ENCODE results near the gene ZBTB34.

ZBTB34 gene

DNA sequence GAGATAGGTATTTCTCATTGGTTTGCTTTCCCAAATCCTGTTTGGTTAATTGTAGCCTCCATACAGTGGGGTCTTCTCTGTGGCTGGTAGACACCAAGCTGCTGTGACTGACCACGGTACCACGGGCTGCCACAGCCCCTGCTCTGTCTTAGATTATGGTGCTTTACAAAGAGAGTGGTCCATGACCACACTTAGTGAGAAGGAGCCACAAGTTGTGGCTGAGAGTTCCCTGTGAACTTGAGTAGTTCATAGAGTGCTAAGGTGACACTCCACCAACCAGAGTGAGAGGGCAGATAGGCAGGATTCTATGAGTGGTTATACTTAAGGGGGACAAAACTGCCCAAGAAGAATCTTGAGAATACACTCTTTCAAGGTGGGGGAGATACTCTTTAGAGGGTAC lies 25.8 kb upstream of the ZBTB34 start:
- Mint-ChIP-seq H3K9me3 (no peaks in the 10 kb centered on the region), H3K4me3 (no peak overlapping the region), H3K4me1 (peaks cover 42% of the 10 kb centered on the region), H3K36me3 (peaks cover 93% of the 10 kb centered on the region), H3K27ac (peak overlapping the region; percentile 24)
- ATAC-seq (no peak), DNase-seq (ENCODE audit: low spot score in 2 of 2) (no peak)

DNA sequence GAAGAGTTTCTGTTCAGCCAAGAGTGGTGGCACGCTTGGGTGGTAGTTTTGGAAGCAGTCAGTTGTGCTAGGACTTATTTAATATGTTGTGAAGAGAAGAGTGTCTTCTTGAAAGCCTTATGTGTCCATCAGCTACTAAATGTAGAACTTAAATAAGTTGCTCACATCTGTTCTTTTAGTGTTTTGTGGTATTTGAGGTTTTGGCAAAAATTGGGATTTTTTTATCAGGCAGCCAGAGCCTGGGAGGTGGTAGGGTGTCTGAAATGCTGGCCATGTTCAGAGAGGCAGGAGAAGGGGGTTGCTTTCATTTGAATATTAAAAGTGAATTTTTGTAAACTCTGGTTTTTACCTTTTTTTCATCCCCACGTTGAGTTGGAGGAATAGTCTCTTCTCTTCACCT lies 24.2 kb upstream of the ZBTB34 start:
- Mint-ChIP-seq H3K36me3 (peaks cover 78% of the 10 kb centered on the region), H3K27ac (peak overlapping the region; percentile 2), H3K4me1 (peaks cover 45% of the 10 kb centered on the region), H3K9me3 (no peaks in the 10 kb centered on the region), H3K4me3 (no peak overlapping the region)
- DNase-seq (ENCODE audit: low spot score in 2 of 2) (no peak), ATAC-seq (no peak)

DNA sequence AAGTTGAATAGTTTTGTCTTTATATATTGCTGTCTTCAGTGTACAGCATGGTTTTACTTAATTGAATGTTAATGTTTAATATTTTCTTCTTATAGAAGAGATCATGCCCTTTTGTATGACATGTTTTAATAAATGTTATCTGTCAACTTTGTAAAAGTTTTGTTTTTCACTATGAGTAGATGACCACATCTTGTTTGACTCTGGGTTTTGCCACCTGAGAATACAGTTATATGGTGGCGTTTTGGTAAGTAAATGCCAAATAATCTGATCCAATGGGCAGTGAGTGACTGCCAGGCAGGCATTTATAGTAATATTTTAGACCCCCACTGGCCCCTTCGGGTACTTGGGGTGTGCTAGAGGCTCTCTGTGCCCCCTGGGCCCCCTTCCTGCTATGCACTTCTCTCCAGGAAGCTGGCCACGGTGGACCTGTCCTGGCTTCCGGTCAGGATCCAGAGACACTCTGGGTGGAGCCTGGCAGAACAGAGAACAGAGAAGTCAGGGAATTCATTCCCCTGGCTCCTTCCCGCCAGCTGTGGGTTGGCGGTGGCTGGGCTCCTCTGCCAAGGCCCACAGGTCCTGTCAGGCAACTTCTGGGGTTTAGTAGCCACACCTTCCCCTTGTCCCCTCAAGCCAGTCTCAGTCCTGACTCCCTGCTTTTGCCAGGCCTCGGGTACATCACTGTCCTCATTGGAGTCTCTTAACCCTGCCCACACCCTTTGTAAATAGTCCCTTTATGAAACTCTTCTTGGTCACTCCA lies 22.2 kb upstream of the ZBTB34 start:
- no peak for DNase-seq (ENCODE audit: low spot score in 2 of 2)
- Mint-ChIP-seq H3K36me3 (peaks cover 58% of the 10 kb centered on the region), H3K27ac (peak overlapping the region; percentile 70), H3K4me3 (peak overlapping the region; percentile 50), H3K4me1 (peaks cover 44% of the 10 kb centered on the region), H3K9me3 (no peaks in the 10 kb centered on the region)
- peak; percentile 73 for ATAC-seq

DNA sequence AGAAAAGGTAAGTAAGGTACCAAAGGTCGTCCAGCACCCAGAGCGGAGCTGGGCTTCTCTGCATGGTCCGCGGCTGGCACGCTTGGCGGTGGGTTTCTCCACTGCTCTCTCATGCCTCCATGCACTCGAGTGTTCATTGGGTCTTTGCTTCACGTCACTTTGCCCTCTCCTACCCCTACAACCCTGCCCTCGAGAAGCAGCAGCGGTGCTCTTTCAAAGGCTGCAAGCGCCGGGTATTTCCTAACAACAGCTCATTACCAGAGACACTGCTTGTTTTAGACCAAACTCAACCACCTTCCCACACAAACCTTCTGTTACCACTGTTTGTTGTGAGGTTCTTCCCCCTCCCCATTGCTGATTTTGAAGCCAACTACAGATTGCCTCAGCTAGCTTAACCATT lies 21.5 kb upstream of the ZBTB34 start:
- Mint-ChIP-seq H3K4me1 (peaks cover 46% of the 10 kb centered on the region), H3K27ac (peak overlapping the region; percentile 70), H3K9me3 (no peaks in the 10 kb centered on the region), H3K36me3 (peaks cover 51% of the 10 kb centered on the region), H3K4me3 (peak overlapping the region; percentile 50)
- ATAC-seq (peak; percentile 81), DNase-seq (ENCODE audit: low spot score in 2 of 2) (peak in 1 of 2 donors; percentile 53)

DNA sequence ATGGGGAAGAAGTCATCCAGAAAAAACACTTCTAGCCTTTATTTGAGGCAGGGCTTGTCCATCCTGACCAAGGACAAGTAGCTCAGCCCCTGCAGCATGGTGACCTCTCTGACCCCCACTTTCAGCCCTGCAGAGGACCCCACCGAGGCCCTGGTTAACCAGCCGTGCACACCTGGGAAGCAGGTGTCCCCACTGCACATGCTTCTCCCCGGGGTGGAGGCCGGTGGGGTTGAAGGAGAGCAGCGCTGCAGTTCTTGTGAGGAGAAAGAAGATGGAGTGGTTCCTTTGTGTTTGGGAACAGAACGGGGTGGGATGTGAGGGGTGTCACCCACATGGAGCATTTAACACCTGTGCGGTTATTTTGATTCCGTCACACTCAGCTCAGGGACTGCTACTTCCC lies 21.1 kb upstream of the ZBTB34 start:
- DNase-seq (ENCODE audit: low spot score in 2 of 2): no peak
- Mint-ChIP-seq H3K9me3 (no peaks in the 10 kb centered on the region), H3K4me3 (peak overlapping the region; percentile 50), H3K27ac (peak overlapping the region; percentile 70), H3K4me1 (peaks cover 46% of the 10 kb centered on the region), H3K36me3 (peaks cover 47% of the 10 kb centered on the region)
- no peak for ATAC-seq

DNA sequence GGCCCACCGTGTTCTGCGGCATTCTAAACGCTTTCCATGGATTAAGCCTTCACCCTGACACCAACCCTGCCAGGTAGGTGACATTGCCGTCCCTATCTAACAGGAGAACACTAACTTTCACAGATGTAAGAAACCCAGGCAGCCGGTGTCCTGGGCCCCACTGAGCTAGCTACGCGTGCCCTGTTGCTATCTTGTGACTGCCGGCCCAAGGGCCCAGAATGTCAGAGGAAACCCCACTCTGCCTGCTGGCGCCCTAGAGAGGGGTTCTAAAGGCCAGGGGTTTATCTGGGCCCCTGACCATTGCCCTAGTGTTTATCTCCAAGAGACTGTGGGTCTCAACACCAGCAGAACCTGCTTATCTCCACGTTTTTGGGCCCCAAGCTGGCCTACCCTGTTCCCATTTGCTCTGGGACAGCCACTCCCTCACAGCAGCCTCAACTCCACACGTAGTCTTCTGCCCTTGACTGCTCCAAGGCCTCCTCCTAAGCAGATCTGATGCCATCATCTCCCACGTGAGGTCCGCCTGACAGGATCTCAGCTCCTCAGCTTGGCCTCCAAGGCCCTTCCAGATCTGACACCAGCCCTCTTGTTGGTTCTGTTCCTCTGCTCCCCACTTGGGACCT lies 18.1 kb upstream of the ZBTB34 start:
- DNase-seq (ENCODE audit: low spot score in 2 of 2) (no peak), ATAC-seq (no peak)
- H3K9me3 Mint-ChIP-seq: no peaks in the 10 kb centered on the region
- H3K4me1 Mint-ChIP-seq: peaks cover 30% of the 10 kb centered on the region
- H3K4me3 Mint-ChIP-seq: no peak overlapping the region
- no peak overlapping the region for H3K27ac Mint-ChIP-seq
- peaks cover 19% of the 10 kb centered on the region for H3K36me3 Mint-ChIP-seq

DNA sequence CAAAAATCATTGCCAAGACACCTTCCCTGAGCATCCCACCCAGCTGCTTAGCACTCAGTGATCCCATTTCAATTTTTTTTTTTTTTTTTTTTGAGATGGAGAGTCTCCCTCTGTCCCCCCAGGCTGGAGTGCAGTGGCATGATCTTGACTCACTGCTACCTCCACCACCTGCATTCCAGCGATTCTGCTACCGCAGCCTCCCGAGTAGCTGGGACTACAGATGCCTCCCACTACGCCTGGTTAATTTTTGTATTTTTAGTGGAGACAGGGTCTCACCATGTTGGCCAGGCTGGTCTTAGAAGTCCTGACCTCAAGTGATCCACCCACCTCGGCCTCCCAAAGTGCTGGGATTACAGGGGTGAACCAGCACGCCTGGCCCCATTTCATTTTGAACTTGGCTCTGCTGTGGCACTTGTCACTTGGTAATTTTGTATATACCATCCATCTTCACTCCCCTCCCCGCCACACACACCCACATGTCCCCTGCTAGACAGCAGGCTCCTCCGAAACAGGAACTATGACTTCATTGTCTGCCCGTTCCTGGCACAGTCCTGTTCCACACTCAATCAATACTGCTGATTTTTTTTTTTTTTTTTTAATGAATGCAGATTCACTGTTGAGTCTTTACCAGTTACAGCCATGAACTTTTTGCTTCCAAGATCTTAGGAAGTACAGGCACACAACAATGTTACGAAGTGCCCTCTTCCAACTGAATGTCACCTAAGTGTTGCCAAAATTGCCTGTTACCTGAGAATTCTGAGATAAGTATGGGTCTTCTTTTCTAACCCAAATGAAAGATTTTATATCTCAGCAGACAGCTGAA lies 17.3 kb upstream of the ZBTB34 start:
- Mint-ChIP-seq H3K27ac (no peak overlapping the region), H3K9me3 (no peaks in the 10 kb centered on the region), H3K4me1 (peaks cover 30% of the 10 kb centered on the region), H3K36me3 (peaks cover 10% of the 10 kb centered on the region), H3K4me3 (no peak overlapping the region)
- DNase-seq (ENCODE audit: low spot score in 2 of 2): no peak
- ATAC-seq: no peak

DNA sequence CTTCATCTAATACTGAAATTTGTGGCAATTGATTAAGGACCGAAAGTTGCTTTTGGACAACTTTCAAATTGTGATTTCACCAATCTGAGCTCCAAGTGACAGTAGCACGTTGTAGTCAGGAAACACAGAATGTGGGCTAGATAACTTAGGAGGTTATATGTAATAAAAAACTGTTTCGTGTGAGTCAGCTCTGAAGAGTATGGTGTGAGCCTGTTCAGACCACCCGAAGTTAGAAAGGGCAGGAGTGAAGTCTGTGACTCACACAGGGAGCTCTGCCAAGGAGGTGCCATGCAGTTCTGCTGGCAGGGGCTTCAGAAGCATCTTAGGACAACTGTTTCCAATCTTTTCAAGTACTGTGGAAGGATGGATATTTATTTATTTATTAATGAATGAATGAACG lies 16.4 kb upstream of the ZBTB34 start:
- peaks cover 21% of the 10 kb centered on the region for H3K4me1 Mint-ChIP-seq
- no peak overlapping the region for H3K4me3 Mint-ChIP-seq
- peaks cover 1% of the 10 kb centered on the region for H3K36me3 Mint-ChIP-seq
- peak; percentile 84 for ATAC-seq
- H3K9me3 Mint-ChIP-seq: no peaks in the 10 kb centered on the region
- no peak for DNase-seq (ENCODE audit: low spot score in 2 of 2)
- no peak overlapping the region for H3K27ac Mint-ChIP-seq

DNA sequence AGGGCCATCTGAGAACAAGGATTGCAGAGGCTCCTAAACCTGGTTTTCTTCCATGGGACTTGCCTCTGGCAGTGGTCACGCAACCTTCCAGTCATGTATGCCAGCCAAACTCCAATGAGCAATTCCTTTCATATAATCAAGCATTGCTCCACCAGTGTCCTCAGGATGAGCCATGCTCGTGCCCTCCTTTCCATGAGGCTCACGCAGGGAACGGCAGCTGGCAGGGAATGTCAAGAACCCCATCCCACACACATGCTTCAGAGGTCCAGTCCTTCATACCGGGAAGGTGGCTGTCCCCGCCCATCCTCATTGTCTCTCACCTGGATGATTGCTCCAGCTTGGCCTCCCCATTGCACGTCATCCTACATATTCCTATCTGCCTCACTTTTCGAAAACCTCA lies 13.4 kb upstream of the ZBTB34 start:
- Mint-ChIP-seq H3K4me1 (peaks cover 12% of the 10 kb centered on the region), H3K4me3 (no peak overlapping the region), H3K36me3 (no peaks in the 10 kb centered on the region), H3K9me3 (no peaks in the 10 kb centered on the region), H3K27ac (no peak overlapping the region)
- DNase-seq (ENCODE audit: low spot score in 2 of 2) (no peak), ATAC-seq (no peak)

DNA sequence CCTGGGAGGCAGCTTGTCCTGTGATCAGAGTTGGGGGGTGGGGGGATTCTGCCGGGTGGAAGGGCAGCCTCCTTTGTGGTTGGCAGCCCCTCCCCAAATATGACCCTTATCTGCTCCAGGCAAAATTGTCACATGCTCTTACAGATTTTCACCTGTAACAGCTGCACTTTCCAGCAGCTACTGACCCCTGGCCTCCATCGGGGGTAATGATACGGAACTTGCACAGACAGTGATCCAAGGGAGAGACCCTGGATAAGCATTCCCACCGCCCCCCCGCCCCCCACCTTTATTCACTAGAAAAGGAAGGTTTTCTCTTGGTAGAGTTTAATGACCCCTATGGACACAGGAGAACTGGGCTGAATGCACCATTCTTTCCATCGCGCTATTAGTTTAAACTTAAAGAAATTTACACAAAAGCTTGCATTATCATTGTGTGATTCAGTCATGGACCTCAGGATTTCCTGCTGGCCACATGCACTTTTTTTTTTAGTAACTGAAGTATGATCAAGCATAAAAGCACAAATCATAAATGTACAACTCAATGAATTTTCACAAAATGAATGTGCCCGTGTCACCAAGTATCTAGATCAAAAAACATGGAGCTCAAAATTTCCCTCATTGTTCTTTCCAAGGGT lies 10.7 kb upstream of the ZBTB34 start:
- ATAC-seq (no peak), DNase-seq (ENCODE audit: low spot score in 2 of 2) (no peak)
- no peak overlapping the region for H3K27ac Mint-ChIP-seq
- H3K4me3 Mint-ChIP-seq: no peak overlapping the region
- no peaks in the 10 kb centered on the region for H3K9me3 Mint-ChIP-seq
- H3K4me1 Mint-ChIP-seq: no peaks in the 10 kb centered on the region
- H3K36me3 Mint-ChIP-seq: no peaks in the 10 kb centered on the region

DNA sequence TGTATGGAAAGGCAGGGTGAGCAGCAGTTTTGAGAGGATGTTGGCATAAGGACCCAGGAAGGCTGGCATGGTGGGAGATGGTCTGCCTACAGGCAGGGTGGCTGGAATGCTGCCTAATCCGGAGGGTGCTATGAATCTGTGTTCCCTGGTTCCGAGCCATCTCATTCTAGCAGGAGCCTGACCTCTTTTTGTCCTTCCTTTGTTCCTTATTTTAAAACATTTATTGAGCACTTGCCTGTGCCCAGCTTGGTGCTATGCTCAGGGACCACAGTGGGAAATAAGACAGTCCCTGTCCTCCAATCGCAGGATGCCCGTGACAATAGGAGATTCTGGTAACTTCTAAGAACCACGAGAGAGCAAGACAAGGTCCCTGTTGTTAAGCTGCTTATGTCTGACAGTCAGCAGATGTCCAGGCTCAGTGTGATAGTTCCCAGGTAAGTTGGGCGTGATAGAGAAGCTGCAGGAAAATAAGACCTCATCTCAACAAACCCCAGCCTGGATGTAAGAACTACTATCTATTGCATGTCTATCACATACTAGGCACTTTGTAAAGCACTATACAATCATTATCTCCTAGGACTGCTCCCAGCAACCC lies 9.1 kb upstream of the ZBTB34 start:
- Mint-ChIP-seq H3K4me1 (no peaks in the 10 kb centered on the region), H3K36me3 (no peaks in the 10 kb centered on the region), H3K9me3 (no peaks in the 10 kb centered on the region), H3K27ac (no peak overlapping the region), H3K4me3 (no peak overlapping the region)
- ATAC-seq: no peak
- DNase-seq (ENCODE audit: low spot score in 2 of 2): no peak

DNA sequence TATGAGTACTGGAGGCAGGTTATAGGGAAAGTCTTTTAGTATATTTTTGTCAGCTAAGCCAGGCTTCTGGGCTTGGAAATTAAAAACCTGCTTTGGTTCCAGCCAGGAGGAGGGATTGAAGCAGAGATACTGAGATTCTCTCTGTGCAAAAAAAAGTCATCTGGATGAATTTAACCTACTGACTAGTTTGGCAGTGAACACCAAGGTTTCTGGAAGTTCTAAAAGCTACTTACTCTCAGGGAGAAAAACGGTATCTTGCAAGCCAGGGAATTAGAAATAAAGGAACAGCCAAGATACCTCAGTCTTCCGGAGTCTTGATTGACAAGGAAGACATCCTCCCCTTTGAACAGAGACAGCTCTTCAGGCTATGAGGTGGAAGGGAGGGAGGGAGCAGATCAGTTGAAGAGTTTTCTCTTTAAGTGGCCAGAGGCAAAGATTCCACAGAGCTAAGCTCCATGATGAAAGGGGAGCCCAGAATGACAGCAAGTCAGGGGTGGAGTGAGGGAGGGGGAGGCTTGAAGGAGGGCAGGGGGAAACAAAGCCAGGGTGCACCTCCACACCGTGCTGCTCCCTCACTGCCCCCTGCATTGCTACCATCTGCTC lies 8.3 kb upstream of the ZBTB34 start:
- no peak for ATAC-seq
- Mint-ChIP-seq H3K9me3 (no peaks in the 10 kb centered on the region), H3K4me1 (no peaks in the 10 kb centered on the region), H3K27ac (no peak overlapping the region), H3K36me3 (no peaks in the 10 kb centered on the region), H3K4me3 (no peak overlapping the region)
- DNase-seq (ENCODE audit: low spot score in 2 of 2): no peak

DNA sequence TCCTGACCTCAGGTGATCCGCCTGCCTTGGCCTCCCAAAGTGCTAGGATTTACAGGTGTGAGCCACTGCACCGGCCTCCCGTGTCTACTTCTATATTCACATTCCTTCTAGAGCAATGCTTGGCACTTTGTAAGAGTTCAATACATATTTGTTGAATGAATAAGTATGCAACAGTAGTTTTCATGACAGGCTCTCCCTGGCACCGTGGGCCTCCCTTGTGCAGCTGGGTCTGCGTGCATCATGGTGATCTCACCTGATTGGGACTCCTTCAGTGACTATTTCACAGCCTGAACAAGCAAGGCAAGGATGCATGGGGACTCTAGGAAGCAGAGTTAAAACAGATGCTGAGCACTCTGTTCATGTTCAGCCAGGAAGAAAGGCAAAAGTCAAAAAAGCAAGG lies 6.8 kb upstream of the ZBTB34 start:
- DNase-seq (ENCODE audit: low spot score in 2 of 2) (no peak), ATAC-seq (no peak)
- Mint-ChIP-seq H3K36me3 (no peaks in the 10 kb centered on the region), H3K4me1 (no peaks in the 10 kb centered on the region), H3K27ac (peak overlapping the region; percentile 20), H3K9me3 (no peaks in the 10 kb centered on the region), H3K4me3 (no peak overlapping the region)

DNA sequence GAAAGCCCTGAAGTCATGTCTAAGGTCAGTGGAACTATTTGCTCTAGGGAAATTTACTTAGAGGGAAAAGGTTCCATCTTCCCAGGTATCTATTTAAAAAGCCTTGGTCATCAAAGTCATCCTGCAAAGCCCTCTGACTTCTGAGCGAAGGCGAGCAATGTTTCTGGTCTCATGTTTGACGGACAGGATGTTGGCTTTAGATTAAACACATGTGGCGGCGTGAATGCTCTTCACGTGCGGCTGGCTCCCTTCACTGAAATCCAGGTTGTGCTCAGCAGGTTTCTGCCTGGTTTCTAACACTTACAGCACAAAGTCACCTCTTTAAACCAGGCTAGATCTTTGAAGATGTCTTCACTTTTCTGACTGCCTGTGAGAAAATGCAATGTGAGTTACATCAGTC lies 5.7 kb upstream of the ZBTB34 start:
- Mint-ChIP-seq H3K4me3 (no peak overlapping the region), H3K36me3 (no peaks in the 10 kb centered on the region), H3K4me1 (peaks cover 6% of the 10 kb centered on the region), H3K9me3 (no peaks in the 10 kb centered on the region), H3K27ac (no peak overlapping the region)
- ATAC-seq (no peak), DNase-seq (ENCODE audit: low spot score in 2 of 2) (no peak)
